HG02943 (cell line): Measurements from ENCODE around the gene ALPL.

Experiments
- ATAC-seq: cut with Tn5 transposase; IDR thresholded peaks from one replicate; pipeline ENCODE4 v1.9.1; 2021; ENCODE audit warnings: mild to moderate bottlenecking, low read depth, moderate library complexity; ENCODE audit not compliant: unreplicated experiment

ALPL gene

DNA sequence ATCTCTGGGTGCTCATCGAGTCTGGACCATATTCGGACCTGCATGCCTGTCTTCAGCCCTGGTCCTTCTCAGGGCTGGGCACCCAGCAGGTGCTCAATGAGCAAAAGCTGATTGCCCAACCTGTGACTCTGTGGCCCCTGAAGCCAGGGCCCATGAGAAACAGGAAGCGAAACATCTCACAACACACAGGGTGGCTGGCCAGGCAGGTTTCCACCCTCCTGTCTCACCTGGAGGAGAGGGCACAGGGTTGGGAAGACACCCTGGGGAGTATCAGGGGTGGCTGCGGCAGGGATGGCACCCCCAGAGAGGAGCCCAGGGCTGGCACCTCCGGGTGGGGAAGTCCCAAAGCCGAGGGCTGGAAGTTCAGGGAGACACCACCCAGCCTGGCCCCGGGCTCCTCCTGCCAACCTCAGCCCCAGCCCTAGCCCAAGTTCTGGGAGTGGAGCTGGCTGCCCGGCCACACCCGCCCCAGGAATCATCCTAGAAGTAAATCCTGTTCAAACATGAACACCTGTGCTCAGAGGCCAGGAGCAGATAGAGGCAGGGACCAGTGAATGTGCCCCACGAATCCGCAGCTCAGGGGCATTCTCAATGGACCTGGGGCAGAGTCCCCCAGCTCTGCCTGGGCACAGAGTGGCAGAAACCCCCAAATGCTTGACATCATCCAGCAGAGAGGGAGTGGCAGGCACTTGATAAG, 105.3 kb downstream of the ALPL start:
- no peak for ATAC-seq

DNA sequence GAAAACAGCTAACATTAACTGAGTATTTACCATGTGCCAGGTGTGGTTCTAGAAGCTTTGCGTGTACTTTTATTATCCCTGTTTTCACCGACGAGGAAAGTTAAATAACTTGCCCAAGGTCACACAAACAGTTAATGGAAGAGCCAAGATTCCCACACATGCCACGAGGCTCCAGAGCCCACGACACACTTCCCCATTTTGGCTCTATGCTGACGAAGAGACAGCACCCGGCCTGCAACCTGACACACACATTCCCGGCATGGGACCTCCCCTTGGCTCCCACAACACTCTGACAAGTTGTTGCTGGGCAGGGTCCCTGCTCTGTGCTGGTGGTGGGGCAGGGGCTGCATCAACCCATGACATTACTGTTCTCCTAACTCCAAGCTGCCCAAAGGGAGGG, 107.1 kb downstream of the ALPL start:
- no peak for ATAC-seq

DNA sequence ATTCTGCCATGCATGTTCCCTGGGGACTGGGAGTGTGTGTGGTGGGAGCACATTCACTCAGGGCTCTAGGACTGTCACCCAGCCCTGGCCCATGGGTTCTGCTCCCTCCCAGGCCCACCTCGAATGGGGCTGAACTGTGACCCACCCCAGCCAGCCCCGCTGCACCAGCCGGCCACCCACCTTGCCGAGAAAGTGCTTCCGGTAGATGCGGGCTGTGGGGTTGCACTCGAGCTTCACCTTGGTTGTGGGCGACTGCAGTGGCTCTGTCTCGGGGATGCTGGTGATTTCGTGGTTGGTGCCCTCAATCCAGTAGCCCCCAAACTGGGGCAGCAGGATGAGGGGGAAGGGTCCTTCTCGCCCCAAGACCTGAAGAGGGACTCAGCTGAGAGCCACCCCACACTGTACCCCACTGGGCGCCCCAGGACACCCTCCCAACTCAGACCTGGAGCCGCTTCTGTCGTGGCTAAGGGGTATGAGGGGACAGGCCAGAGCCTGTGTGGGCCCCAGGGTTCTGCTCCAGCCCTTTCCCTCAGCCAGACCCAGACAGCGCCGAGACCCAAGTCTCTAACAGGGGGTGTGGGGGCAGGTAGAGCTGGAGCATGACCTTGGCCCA, 108.0 kb downstream of the ALPL start:
- no peak for ATAC-seq

DNA sequence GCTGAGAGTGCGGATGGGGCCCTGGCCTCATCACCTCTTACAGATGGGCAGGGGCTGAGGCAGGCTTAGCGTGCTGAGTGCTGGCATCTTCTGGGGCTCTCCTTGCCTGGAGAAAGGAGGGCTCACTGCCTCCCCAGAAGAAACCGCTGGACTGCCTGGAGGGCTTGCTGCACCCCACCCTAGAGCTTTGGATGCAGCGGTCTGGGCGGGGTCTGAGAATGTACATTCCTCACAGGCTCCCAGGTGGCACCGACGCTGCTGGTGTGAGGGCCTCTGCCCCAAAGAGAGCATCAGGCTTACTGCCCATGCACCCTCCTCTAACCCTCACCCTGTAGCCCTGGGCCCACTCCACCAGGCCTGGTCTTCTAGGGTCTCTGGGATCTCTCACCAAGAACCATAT, 108.8 kb downstream of the ALPL start:
- ATAC-seq: no peak

DNA sequence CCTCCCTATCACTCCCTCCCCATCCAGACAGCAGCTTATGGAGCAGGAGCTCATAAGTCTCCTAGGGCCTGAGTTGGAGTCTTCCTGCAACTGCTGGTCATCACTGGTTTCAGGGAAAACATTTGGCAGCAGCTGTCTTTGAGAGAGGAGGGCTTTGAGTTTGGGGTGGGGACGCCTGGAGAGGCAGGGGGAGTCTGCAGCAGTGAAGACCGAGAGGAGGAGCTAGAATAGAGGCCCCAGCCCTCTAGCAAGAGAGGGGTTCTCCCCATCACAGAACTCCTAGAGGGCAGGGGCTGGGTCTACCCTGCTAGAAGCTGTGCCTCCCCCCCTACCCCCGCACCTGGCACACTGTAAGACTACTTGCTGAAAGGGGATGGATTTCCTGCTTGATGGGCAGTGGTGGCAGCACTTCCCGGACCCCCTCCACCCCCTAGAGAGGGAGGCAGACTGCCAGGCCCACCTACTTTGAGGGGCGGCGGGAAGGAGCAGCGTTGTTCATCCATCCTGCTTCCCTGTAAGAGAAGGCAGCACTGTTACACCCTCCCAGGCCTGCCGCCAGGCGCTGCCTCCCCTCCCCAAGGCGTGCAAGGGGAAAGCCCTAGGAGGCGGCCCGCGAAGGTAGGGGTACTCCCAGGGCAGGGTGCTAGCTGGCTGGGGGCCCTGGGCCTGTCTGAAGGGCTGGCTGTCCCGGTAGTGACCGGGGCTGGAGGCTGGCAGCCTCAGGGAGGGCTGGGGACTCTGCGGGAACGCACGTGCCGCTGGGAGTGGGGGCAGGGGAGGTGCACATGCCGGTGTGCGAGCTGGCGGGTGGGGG, 109.5 kb downstream of the ALPL start:
- ATAC-seq: no peak

DNA sequence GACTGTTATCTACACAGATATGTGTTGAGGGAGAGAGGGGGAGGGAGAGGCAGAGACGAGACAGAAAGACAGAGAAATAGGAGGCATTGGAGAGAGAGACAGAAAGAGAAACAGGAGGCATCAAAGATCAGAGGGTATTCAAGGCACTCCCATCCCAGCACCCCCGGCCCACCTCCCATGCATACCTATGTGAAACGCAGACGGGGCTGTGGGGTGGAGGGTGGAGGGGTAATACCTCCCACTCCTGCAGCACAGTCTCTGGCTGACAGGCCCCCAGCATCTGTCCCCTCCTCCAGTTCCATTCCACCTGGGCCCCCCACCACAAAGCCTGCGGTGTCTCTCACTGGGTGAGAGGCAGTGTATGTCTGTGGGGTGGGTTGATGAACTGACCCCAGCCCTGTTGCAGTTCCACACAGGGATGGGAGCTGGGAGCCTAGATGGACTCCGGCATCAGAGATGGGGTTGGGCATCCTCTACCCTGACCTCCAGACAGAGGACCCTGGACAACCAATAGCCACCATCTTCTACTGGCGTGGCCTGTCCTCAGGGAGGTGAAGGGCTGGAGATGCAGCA, 110.2 kb downstream of the ALPL start:
- no peak for ATAC-seq

DNA sequence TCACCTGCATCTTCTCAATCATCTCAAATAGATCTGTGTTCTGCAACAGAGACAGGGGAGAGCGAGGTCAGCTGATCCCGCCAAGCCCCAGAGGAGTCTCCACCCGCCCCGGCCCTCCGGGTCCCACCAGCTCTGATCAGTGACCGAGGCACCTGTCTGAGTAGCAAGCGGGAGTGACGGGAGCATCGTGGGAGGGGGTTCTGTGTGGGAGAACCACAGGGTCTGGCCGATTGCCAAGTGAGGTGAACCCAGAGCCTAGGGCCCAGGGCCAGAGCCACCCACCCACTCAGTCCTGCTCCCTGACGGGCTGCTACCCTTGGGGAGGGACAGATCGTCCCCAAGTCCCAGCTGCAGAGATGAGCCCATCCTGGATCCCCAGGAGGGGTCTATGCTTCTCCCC, 110.8 kb downstream of the ALPL start:
- ATAC-seq: no peak

DNA sequence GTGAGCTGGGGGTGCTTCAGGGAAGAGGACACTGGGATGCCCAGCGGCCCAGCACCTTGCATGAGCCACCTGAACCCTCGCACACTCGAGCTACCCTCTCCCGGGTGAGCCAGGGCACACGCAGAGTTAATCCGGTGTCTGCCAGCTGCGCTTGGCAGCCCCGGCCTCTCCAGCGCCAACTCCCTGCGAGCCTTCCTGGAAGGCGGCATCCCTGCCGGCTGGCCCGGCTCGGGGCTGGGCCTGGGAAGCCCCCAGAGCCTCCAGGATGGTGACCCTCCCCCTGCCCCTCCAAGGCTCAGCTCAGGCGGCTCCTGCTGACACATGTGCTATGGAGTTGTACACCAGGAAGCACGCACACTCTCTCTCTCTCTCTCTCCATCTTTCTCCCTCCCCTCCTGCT, 111.3 kb downstream of the ALPL start:
- no peak for ATAC-seq

DNA sequence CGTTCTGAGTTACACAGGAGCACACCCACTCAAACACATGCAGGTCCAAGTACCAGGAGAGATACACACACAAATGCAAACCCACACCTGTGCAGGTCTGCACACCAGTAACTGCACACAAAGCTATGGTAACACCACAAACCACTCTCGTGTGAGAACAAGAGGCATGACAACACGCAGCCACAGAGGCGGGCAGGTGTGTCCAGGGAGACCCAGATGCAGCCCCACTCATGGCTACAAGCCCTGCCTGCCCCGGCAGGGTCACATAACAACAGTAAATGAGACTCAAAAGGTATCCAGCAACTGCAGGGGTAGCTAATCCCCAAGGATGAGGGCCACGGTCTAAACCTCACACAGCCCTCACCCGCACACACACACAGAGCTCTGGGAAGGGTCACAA, 111.8 kb downstream of the ALPL start:
- no peak for ATAC-seq

DNA sequence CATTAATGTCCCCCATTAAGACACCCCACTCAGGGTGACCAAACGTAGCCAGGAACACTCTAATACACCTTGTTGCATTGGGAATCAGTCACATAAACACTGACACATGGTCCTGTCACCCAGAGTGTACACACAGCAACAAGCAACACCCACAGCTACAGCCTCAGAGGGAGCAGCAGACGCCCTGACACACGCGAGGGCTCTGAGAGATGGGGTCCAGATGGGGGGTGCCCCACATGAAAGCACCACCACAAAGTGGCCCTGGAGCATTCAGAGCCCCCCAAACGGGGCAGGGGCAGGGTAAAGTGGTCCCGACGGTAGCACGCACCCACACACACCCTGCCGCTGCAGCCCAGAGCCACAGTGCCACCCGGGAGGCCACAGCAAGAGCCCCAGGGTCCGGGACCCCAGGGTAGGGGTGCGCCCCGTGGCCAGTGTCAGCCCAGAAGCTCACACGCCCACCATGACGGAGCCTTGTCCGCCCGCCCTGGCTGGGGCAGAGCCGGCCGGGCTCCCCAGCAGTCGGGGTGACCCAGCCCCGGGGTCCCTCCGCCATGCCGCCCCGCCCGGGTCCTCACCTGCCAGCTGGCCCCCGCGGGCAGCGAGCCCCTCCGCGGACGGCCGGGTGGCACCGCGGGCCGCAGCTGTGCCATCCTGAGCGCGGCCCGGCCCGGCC, 112.7 kb downstream of the ALPL start:
- ATAC-seq: no peak

DNA sequence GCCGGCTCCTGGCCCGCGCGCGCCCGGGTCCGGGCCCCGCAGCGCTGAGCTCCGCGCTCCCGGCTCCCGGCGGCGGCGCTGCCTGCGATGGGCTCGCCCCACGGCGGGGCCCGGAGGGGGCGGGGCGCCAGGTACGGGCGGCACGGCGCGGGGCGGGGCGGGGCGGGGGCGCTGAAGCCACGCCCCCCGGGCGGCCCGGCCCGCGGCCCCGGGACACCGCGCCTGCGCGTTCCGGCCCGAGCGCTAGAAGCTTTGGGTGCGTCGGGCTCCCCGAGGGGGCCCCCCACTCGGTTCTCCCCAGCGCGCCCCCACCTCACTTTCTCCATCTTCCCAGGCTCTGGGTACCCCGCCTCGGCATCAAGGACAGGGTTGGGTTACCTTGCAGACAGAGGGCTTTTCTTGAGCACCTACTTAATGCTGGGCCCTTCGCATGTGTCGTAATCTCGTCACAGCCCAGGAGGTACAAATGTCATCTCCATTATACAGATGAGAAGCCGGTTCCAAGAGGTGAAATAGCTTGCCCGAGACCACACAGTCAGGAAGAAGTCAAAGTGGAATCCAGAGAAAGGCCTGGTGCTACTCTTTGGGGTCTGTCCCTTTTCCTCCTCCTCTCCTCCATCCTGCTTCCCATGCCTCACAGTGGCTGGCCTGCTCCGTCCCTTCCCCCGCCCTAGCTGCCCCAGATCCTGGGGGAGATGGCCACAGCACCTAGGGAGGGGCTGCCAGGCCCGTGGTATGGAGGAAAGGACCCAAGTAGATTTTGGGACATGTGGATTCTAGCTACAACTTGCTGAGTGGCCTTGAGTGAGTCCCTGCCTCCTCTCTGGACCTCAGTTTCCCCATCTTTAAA, 113.5 kb downstream of the ALPL start:
- no peak for ATAC-seq

DNA sequence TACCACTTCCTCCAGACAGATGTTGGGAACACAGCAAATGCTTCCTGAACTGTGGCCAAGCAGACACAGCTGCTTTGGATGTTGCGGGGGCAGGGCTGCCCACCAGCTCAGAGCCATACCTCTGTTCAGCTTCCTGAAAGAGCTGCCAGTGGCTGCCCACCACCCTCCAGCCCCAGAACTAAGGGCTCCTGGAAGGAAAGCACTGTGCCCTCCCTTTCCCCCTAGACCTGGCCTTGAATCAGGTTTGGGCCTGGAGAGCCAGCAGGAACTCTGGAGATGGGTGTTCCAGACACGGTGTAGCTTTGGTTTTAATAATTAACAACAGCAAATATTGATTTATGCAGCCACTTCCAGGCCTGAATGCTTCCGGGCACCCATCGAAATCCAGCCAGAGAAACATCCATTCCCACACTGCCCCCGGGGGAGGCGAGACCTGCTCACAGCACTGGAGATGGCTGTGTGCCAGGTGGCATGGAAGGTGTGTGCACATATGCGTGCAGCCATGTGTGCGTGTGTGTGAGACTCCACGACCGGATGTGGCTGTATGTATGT, 114.3 kb downstream of the ALPL start:
- no peak for ATAC-seq

DNA sequence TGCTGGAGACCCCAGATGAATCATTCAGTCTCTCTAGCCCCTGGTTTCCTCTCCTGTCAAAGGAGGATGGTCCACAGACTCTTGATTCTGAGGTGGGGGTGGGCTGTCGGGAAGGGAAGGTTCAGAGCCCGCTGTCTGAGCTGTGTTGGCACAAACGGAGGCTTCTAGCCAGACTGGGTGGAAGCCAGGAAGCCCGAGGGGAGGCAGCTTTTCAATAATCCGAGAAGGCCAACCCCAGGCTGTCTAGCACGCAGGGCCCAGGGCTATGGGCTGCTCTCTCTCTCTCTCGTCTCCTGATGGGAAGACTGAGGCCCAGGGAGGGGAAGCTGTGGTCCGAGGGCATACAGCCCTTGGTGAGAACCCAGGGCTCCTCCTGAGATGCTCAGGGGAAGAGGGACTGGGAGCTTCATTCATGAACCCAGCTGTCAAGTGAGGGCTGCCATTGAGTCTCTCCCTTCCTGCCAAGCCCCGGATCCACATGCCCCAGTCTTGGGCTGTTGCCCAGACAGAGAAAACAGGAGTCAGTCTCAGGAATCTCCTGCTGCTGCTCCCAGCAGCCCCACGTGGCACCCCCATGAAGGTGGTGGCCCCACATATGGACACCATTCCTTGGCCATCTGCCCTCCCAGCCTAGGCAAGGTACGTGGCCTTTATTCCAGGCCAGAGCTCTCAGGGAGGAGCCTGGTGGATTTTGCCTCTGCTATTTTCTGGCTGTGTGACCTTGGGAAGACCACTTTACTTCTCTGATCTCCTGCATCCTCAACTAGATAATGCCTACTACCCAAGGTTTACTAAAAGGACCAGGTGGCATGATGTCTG, 115.6 kb downstream of the ALPL start:
- no peak for ATAC-seq

DNA sequence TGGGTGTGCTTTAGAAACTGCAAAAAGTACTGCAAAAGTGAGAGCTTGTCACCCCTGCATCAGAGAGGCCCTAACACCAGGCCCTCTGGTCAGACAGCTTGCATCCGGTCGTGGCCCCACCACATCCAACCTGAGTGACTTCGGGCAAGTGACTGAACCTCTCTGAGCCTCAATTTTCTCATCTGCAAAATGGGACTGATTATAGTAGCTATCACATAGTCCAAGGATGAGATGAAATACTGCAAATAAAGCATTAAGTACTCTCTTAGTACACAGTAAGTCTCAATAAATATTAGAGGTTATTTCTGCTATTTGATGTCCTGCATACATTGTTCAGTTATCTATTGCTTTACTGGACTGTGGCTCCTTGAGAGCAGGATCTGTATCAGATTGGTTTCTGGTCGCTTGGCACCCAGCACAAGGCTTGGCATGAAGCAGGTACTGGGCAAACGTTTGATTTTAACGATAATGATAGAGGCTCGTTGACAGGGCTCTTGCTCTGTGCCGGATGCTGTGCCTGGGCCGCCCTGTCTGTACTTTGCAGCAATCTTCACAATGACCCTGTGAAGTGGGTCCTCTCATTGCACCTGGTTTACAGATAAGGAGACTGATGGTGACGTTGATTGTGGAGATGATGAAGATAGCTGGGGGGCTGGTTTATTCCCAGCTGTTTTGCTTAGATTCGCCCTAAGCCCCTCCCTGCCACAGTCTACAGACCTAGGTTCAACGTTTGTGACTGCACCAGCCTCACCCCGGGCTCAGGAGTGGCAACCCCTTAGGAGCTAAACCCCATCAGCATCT, 116.4 kb downstream of the ALPL start:
- no peak for ATAC-seq

DNA sequence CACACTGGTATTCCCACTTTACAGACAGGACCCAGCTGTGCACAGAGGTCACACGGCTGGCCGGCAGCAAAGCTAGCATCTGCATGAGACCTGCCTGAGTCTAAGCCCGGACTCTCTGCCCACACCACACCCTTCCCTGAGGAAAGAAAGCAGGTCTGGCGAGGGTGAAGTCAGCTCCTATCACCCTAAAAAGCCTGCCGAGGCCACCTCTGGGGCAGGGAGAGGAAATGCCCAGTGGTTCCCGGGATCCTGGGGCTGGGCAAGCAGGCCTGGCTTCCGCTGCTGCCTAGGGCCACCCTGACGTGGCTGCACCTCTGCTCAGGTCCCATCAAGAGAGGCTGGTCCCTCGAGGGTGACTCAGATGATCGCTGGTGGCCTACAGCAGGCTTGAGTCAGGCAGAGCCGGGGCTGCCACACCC, 117.7 kb downstream of the ALPL start:
- ATAC-seq: no peak
